Anterior cingulate cortex (tissue), 58 donors: ENCODE results near the gene SCGB1D4.

Source experiments
- DNase-seq, 58 donors: peaks; one replicate each; lab custom pipeline; 2025; lab: John Stamatoyannopoulos, UW

The SCGB1D4 gene

GRCh38 chr11:62295504-62295903 is 3.4 kb downstream of the SCGB1D4 start:
- no peak for DNase-seq

GRCh38 chr11:62280452-62280851 is 18.4 kb downstream of the SCGB1D4 start:
- no peak for DNase-seq

- DNase-seq = no peak
Measured at GRCh38 chr11:62273789-62274275, 25.0 kb downstream of the SCGB1D4 start.

- no peak for DNase-seq
Measured at GRCh38 chr11:62273284-62273683, 25.6 kb downstream of the SCGB1D4 start.

GRCh38 chr11:62269654-62270278 is 29.1 kb downstream of the SCGB1D4 start, which contains the start of gene SCGB2A2:
TSS of gene SCGB2A2 (plus strand) at chr11:62270158. CDS start at chr11:62270217, 59 bp downstream.
- DNase-seq = no peak

GRCh38 chr11:62267576-62267975 is 31.3 kb downstream of the SCGB1D4 start:
- no peak for DNase-seq

- DNase-seq = no peak
Measured at GRCh38 chr11:62267050-62267449, 31.8 kb downstream of the SCGB1D4 start.

- no peak for DNase-seq
Measured at GRCh38 chr11:62266558-62266957, 32.3 kb downstream of the SCGB1D4 start.

GRCh38 chr11:62264004-62264403 is 34.9 kb downstream of the SCGB1D4 start:
- DNase-seq = no peak

GRCh38 chr11:62260261-62260953 is 38.5 kb downstream of the SCGB1D4 start:
- no peak for DNase-seq

- no peak for DNase-seq
Measured at GRCh38 chr11:62256281-62256680, 42.6 kb downstream of the SCGB1D4 start.

- DNase-seq = no peak
Measured at GRCh38 chr11:62253999-62254542, 44.8 kb downstream of the SCGB1D4 start.

GRCh38 chr11:62251698-62252097 is 47.2 kb downstream of the SCGB1D4 start:
- DNase-seq = no peak
